Loucy (cell line): Measurements from ENCODE around the gene PRKN.

Source experiments
- H2AFZ ChIP-seq: fragments of 200-600 bp; sonication (generic); 2 replicates; pipeline ENCODE4 v1.6.0; 2016; ENCODE audit warnings: antibody characterized with exemption, mild to moderate bottlenecking, low read length, moderate library complexity
- H3F3A ChIP-seq: fragments of 200-600 bp; 2 replicates; pipeline ENCODE4 v1.6.0; 2016; ENCODE audit warnings: antibody characterized with exemption, low read depth, mild to moderate bottlenecking
- H3K27me3 ChIP-seq: fragments of 200-600 bp; sonication (generic); 2 replicates; pipeline ENCODE4 v1.6.1; 2014; ENCODE audit warnings: low read length, mild to moderate bottlenecking; ENCODE audit not compliant: insufficient read depth, poor library complexity, severe bottlenecking
- H3K36me3 ChIP-seq: fragments of 200-600 bp; sonication (generic); 2 replicates; pipeline ENCODE4 v1.6.1; 2016; ENCODE audit warnings: low read length; ENCODE audit not compliant: insufficient read depth
- H3K4me1 ChIP-seq: fragments of 200-600 bp; sonication (generic); 2 replicates; pipeline ENCODE4 v1.5.1; 2014; ENCODE audit warnings: low read length, mild to moderate bottlenecking; ENCODE audit not compliant: insufficient read depth, poor library complexity, severe bottlenecking
- H3K4me2 ChIP-seq: fragments of 200-600 bp; sonication (generic); 2 replicates; pipeline ENCODE4 v1.6.0; 2014; ENCODE audit warnings: antibody characterized with exemption, low read length, low read depth, mild to moderate bottlenecking; ENCODE audit not compliant: poor library complexity, severe bottlenecking
- H3K4me3 ChIP-seq: fragments of 200-600 bp; sonication (generic); 2 replicates; pipeline ENCODE4 v1.5.1; 2014; ENCODE audit warnings: low read length, mild to moderate bottlenecking, mixed read lengths; ENCODE audit not compliant: poor library complexity, severe bottlenecking
- H3K79me2 ChIP-seq: fragments of 200-600 bp; sonication (generic); 2 replicates; pipeline ENCODE4 v1.6.1; 2014; ENCODE audit warnings: low read length; ENCODE audit not compliant: insufficient read depth
- H3K9ac ChIP-seq: fragments of 200-600 bp; sonication (generic); 2 replicates; pipeline ENCODE4 v1.6.0; 2014; ENCODE audit warnings: mild to moderate bottlenecking, low read depth, low read length, moderate library complexity; ENCODE audit not compliant: poor library complexity, severe bottlenecking
- H3K9me2 ChIP-seq: fragments of 200-600 bp; sonication (generic); replicated peaks from 2 replicates; pipeline ENCODE4 v1.6.1; 2016; ENCODE audit warnings: low read depth, low read length, mixed read lengths
- H3K9me3 ChIP-seq: fragments of 200-600 bp; sonication (generic); 2 replicates; pipeline ENCODE4 v1.6.1; 2014; ENCODE audit warnings: mild to moderate bottlenecking, antibody characterized with exemption, low read length, low read depth; ENCODE audit not compliant: insufficient read depth
- H4K20me1 ChIP-seq: fragments of 200-600 bp; sonication (generic); 2 replicates; pipeline ENCODE4 v1.6.0; 2014; ENCODE audit warnings: antibody characterized with exemption, low read length, mild to moderate bottlenecking; ENCODE audit not compliant: insufficient read depth, poor library complexity, severe bottlenecking
- CTCF ChIP-seq: fragments of 200-600 bp; sonication (generic); conservative IDR thresholded peaks from 2 replicates; pipeline ENCODE4 v1.5.1; 2014; ENCODE audit warnings: mild to moderate bottlenecking, antibody characterized with exemption, low read length
- EZH2phosphoT487 ChIP-seq: fragments of 200-600 bp; IDR thresholded peaks from 2 replicates; pipeline ENCODE4 v1.6.1; 2018; ENCODE audit warnings: antibody characterized with exemption, mild to moderate bottlenecking, moderate library complexity, borderline replicate concordance

Gene PRKN

DNA sequence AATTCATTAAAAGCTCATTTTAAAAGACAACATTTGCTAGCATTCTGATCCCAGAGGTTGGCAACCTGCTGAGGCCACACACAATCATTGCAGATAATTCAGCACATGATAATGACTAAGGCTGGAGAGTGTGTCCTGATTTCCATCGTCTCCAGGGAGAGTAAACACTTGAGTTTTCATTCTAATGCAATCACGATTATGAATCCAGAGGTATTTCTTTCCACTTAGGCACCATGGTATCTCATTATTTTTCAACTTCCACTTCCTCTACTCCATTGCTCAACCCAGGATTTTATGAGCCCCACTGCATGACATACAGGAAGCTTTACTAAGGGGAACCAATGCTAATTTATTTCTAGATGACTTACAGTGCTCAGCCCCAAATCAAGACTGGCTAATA lies 1179.9 kb downstream of the PRKN start:
- H3K4me2 ChIP-seq, result no peak overlapping the region
- no peaks in the 10 kb centered on the region for H3K9me2 ChIP-seq
- TF ChIP-seq CTCF (no peak), EZH2phosphoT487 (no peak)
- no peak overlapping the region for H3K4me3 ChIP-seq
- no peak overlapping the region for H2AFZ ChIP-seq
- no peaks in the 10 kb centered on the region for H3K27me3 ChIP-seq
- no peaks in the 10 kb centered on the region for H3K36me3 ChIP-seq
- H3K9ac ChIP-seq, result no peak overlapping the region
- H3F3A ChIP-seq, result no peaks in the 10 kb centered on the region
- no peaks in the 10 kb centered on the region for H3K9me3 ChIP-seq
- H4K20me1 ChIP-seq, result no peaks in the 10 kb centered on the region
- no peaks in the 10 kb centered on the region for H3K4me1 ChIP-seq
- no peaks in the 10 kb centered on the region for H3K79me2 ChIP-seq

DNA sequence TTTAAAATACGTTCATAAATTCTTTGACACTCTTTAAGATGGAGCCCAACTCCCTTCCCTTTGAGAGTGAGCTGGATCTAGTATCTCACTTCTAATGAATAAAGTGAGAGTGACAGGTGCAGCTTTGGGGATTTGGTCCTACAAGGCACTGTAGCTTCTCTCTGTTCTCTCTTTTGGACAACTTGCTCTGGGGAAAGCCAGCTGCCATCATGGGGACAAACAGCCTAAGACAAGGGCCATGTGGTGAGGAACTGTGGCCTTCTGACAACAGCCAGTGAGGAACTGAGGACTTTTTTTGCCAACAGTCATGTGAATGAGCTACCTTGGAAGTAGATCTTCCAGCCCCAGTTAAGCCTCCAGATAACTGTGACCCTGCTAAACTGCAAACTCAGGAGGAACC lies 1180.9 kb downstream of the PRKN start:
- H3K4me3 ChIP-seq, result no peak overlapping the region
- no peaks in the 10 kb centered on the region for H3K4me1 ChIP-seq
- H3K9me2 ChIP-seq, result no peaks in the 10 kb centered on the region
- H2AFZ ChIP-seq, result no peak overlapping the region
- no peak for TF ChIP-seq CTCF
- TF ChIP-seq EZH2phosphoT487, result no peak
- H3K9me3 ChIP-seq, result no peaks in the 10 kb centered on the region
- no peaks in the 10 kb centered on the region for H3K27me3 ChIP-seq
- no peak overlapping the region for H3K9ac ChIP-seq
- no peak overlapping the region for H3K4me2 ChIP-seq
- H3K36me3 ChIP-seq, result no peaks in the 10 kb centered on the region
- no peaks in the 10 kb centered on the region for H3F3A ChIP-seq
- H3K79me2 ChIP-seq, result no peaks in the 10 kb centered on the region
- H4K20me1 ChIP-seq, result no peaks in the 10 kb centered on the region

DNA sequence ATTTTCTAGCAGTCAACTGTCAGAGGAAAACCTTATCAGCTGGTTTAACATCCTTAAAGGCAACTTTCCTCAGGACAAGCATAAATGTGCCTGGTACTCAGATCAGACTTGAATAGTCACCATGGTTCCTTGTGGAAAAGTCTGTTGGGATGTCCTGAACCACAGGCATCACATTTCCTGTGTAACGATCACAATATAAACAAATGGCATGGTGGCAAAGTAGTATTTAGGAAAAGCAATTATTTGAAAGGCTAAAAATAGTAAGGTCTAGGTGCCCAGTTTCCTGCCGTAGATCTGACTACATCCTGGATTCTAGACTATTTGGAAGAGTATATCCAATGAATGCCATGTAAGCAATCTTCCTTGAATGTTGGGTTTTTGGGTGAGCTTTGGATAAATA lies 1181.8 kb downstream of the PRKN start:
- Histone ChIP-seq H3K9me2 (no peaks in the 10 kb centered on the region), H3F3A (no peaks in the 10 kb centered on the region), H3K4me2 (no peak overlapping the region), H4K20me1 (no peaks in the 10 kb centered on the region), H3K79me2 (no peaks in the 10 kb centered on the region), H3K4me1 (no peaks in the 10 kb centered on the region), H3K9me3 (no peaks in the 10 kb centered on the region), H3K36me3 (no peaks in the 10 kb centered on the region), H3K4me3 (no peak overlapping the region), H2AFZ (no peak overlapping the region), H3K9ac (no peak overlapping the region), H3K27me3 (no peaks in the 10 kb centered on the region)
- TF ChIP-seq EZH2phosphoT487 (no peak), CTCF (no peak)
